BE2C (cell line): ENCODE results near the gene ADAMTS14.

Experiments used
- DNase-seq: peaks from one replicate; pipeline ENCODE4 v3.0.0-alpha.2; 2020
- H3K27me3 ChIP-seq: fragments of 250-450 bp; sonication (Bioruptor Pico); 2 replicates; pipeline ENCODE4 v1.5.1; 2020; ENCODE audit warnings: mild to moderate bottlenecking
- H3K36me3 ChIP-seq: fragments of 250-450 bp; sonication (Bioruptor Pico); 2 replicates; pipeline ENCODE4 v1.5.1; 2020; ENCODE audit warnings: mild to moderate bottlenecking
- H3K4me1 ChIP-seq: fragments of 250-450 bp; sonication (Bioruptor Pico); 2 replicates; pipeline ENCODE4 v1.5.1; 2020
- H3K4me3 ChIP-seq: 2 replicates; pipeline ENCODE4 v1.5.1; 2011; ENCODE audit warnings: low read depth, low read length
- H3K9me3 ChIP-seq: fragments of 250-450 bp; sonication (Bioruptor Pico); 2 replicates; pipeline ENCODE4 v1.5.1; 2020
- CTCF ChIP-seq: IDR thresholded peaks from 2 replicates; pipeline ENCODE4 v1.5.1; 2012; ENCODE audit warnings: mild to moderate bottlenecking, low read depth, low read length

Gene ADAMTS14

GRCh38 chr10:70728328-70728727, 56.0 kb downstream of the ADAMTS14 start:
- Histone ChIP-seq H3K27me3 (no peaks in the 10 kb centered on the region), H3K4me3 (no peak overlapping the region), H3K4me1 (no peaks in the 10 kb centered on the region; the same call in 1 of the 2 replicates), H3K9me3 (no peaks in the 10 kb centered on the region), H3K36me3 (no peaks in the 10 kb centered on the region)
- DNase-seq, result no peak
- TF ChIP-seq CTCF, result no peak

GRCh38 chr10:70729763-70730357, 57.6 kb downstream of the ADAMTS14 start:
- peak; percentile 45 for DNase-seq
- no peak for TF ChIP-seq CTCF
- Histone ChIP-seq H3K36me3 (no peaks in the 10 kb centered on the region), H3K4me1 (no peaks in the 10 kb centered on the region; the same call in 1 of the 2 replicates), H3K9me3 (no peaks in the 10 kb centered on the region), H3K27me3 (no peaks in the 10 kb centered on the region), H3K4me3 (no peak overlapping the region)

GRCh38 chr10:70730955-70731354, 58.6 kb downstream of the ADAMTS14 start:
- TF ChIP-seq CTCF, result no peak
- H3K36me3 ChIP-seq, result no peaks in the 10 kb centered on the region
- H3K4me1 ChIP-seq, result no peaks in the 10 kb centered on the region; the same call in 1 of the 2 replicates
- H3K27me3 ChIP-seq, result no peaks in the 10 kb centered on the region
- DNase-seq, result no peak
- no peak overlapping the region for H3K4me3 ChIP-seq
- no peaks in the 10 kb centered on the region for H3K9me3 ChIP-seq

- H3K27me3 ChIP-seq, result no peaks in the 10 kb centered on the region
- H3K4me1 ChIP-seq, result no peaks in the 10 kb centered on the region; the same call in 1 of the 2 replicates
- no peak for TF ChIP-seq CTCF
- H3K9me3 ChIP-seq, result no peaks in the 10 kb centered on the region
- H3K36me3 ChIP-seq, result no peaks in the 10 kb centered on the region
- H3K4me3 ChIP-seq, result no peak overlapping the region
- DNase-seq, result no peak
These were observed 60.3 kb downstream of the ADAMTS14 start for GRCh38 chr10:70732569-70732968.

GRCh38 chr10:70733051-70733450, 60.7 kb downstream of the ADAMTS14 start:
- Histone ChIP-seq H3K27me3 (no peaks in the 10 kb centered on the region), H3K4me3 (no peak overlapping the region), H3K36me3 (no peaks in the 10 kb centered on the region), H3K4me1 (no peaks in the 10 kb centered on the region; the same call in 1 of the 2 replicates), H3K9me3 (no peaks in the 10 kb centered on the region)
- DNase-seq, result no peak
- no peak for TF ChIP-seq CTCF

GRCh38 chr10:70735161-70735560, 62.9 kb downstream of the ADAMTS14 start:
- TF ChIP-seq CTCF, result no peak
- Histone ChIP-seq H3K4me1 (no peaks in the 10 kb centered on the region; the same call in 1 of the 2 replicates), H3K27me3 (no peaks in the 10 kb centered on the region), H3K9me3 (no peaks in the 10 kb centered on the region), H3K36me3 (no peaks in the 10 kb centered on the region), H3K4me3 (no peak overlapping the region)
- no peak for DNase-seq
